A549 (cell line): ENCODE results near the gene MVB12B. TPM values are rescaled to one million over a fixed set of nuclear protein-coding genes. Genes with fewer than 3 reads are reported as not detected.

Experiments
- ATAC-seq, 2 experiments: fragments of 200-7000 bp in 1 of 2; fragments of >200 bp in 1 of 2; cut with Nextera tagmentation in 1 of 2; cut with Tn5 transposase in 1 of 2; 3 replicates each; pipeline versions ENCODE4 v1.8.0 to v1.9.1; 2018 to 2020; ENCODE audit warnings: mild to moderate bottlenecking in 1 of 2, moderate library complexity in 1 of 2
- CTCF ChIA-PET: fragments of 300-600 bp; sonication (Branson Sonifier 250); formaldehyde crosslinking; extraction: SDS; loops from one replicate; lab custom pipeline; 2021; ENCODE audit warnings: antibody characterized with exemption, inconsistent platforms; lab: Yijun Ruan, JAX
- POLR2A ChIA-PET: fragments of 350-600 bp; formaldehyde crosslinking; extraction: SDS; loops from one replicate; lab custom pipeline; 2021; ENCODE audit warnings: antibody characterized with exemption, inconsistent platforms; lab: Yijun Ruan, JAX
- DNase-seq, 2 experiments: peaks; one replicate each; pipeline versions ENCODE4 v3.0.0 to v3.0.0-alpha.2; 2011 to 2016; ENCODE audit warnings: low read depth in 1 of 2, low spot score in 1 of 2
- FAIRE-seq: peaks from 2 replicates; lab custom pipeline; 2011; peaks lifted over from hg19 to GRCh38; lab: Jason Lieb, UNC
- H3K27ac ChIP-seq, 2 experiments: fragments of >200 bp; sonication (Bioruptor Twin); formaldehyde crosslinking; 3 replicates each; pipeline ENCODE4 v1.5.1; 2016 to 2017
- H3K4me1 ChIP-seq: fragments of >200 bp; sonication (Bioruptor Twin); formaldehyde crosslinking; 3 replicates; pipeline ENCODE4 v1.6.1; 2016
- H3K4me2 ChIP-seq: fragments of >200 bp; sonication (Bioruptor Twin); formaldehyde crosslinking; 3 replicates; pipeline ENCODE4 v1.6.1; 2016
- H3K4me3 ChIP-seq: fragments of >200 bp; sonication (Bioruptor Twin); formaldehyde crosslinking; 3 replicates; pipeline ENCODE4 v1.5.1; 2016
- H3K9me3 ChIP-seq: fragments of >200 bp; sonication (Bioruptor Twin); formaldehyde crosslinking; 3 replicates; pipeline ENCODE4 v1.6.1; 2016
- ATOH8 ChIP-seq: fragments of 250-450 bp; sonication (Bioruptor Pico); IDR thresholded peaks from 2 replicates; pipeline ENCODE4 v1.5.0; 2020; ENCODE audit warnings: low read depth, mild to moderate bottlenecking, moderate library complexity
- CBX2 ChIP-seq: fragments of 200-600 bp; sonication (generic); IDR thresholded peaks from 2 replicates; pipeline ENCODE4 v1.6.1; 2016; ENCODE audit warnings: low read depth, mild to moderate bottlenecking, borderline replicate concordance
- CEBPB ChIP-seq, 2 experiments: fragments of >200 bp in 1 of 2; sonication (Bioruptor Twin) in 1 of 2; formaldehyde crosslinking in 1 of 2; IDR thresholded peaks; 2 replicates each; pipeline ENCODE4 v1.6.1; 2012 to 2016
- CHD4 ChIP-seq: fragments of 200-600 bp; sonication (generic); IDR thresholded peaks from 2 replicates; pipeline ENCODE4 v1.6.1; 2016; ENCODE audit warnings: antibody characterized with exemption, mild to moderate bottlenecking, borderline replicate concordance
- E2F6 ChIP-seq: IDR thresholded peaks from 2 replicates; pipeline ENCODE4 v1.6.1; 2012; ENCODE audit warnings: low read depth, borderline replicate concordance
- ELK1 ChIP-seq: fragments of 150-350 bp; IDR thresholded peaks from 2 replicates; pipeline ENCODE4 v1.6.1; 2014; ENCODE audit warnings: low read depth, mild to moderate bottlenecking, low read length
- FOSB ChIP-seq: fragments of 250-450 bp; sonication (Bioruptor Pico); IDR thresholded peaks from 2 replicates; pipeline ENCODE4 v1.5.0; 2020; ENCODE audit warnings: mild to moderate bottlenecking, moderate library complexity
- HDAC2 ChIP-seq: fragments of 200-600 bp; sonication (generic); IDR thresholded peaks from 2 replicates; pipeline ENCODE4 v1.6.1; 2016
- HMGXB4 ChIP-seq: fragments of 250-450 bp; sonication (Bioruptor Pico); IDR thresholded peaks from 2 replicates; pipeline ENCODE4 v1.5.0; 2021; ENCODE audit warnings: mild to moderate bottlenecking, moderate library complexity, borderline replicate concordance
- HOXB13 ChIP-seq: fragments of 250-450 bp; sonication (Bioruptor Pico); IDR thresholded peaks from 2 replicates; pipeline ENCODE4 v1.5.0; 2020; ENCODE audit warnings: low read depth, mild to moderate bottlenecking, moderate library complexity
- MAZ ChIP-seq: fragments of 150-350 bp; IDR thresholded peaks from 2 replicates; pipeline ENCODE4 v1.6.1; 2014; ENCODE audit warnings: antibody characterized with exemption, low read depth, low read length, borderline replicate concordance
- NFE2L2 ChIP-seq: fragments of 150-350 bp; conservative IDR thresholded peaks from 2 replicates; pipeline ENCODE4 v1.6.1; 2014; ENCODE audit warnings: low read length
- NPAS2 ChIP-seq: fragments of 250-450 bp; sonication (Bioruptor Pico); IDR thresholded peaks from 2 replicates; pipeline ENCODE4 v1.8.0; 2022; ENCODE audit warnings: mild to moderate bottlenecking, moderate library complexity, borderline replicate concordance
- PBX3 ChIP-seq: IDR thresholded peaks from 2 replicates; pipeline ENCODE4 v1.6.1; 2012
- PHF8 ChIP-seq: fragments of 200-600 bp; sonication (generic); IDR thresholded peaks from 2 replicates; pipeline ENCODE4 v1.6.1; 2016; ENCODE audit warnings: low read depth, mild to moderate bottlenecking, antibody characterized with exemption, moderate library complexity, borderline replicate concordance
- RAD21 ChIP-seq, 2 experiments: fragments of >200 bp in 1 of 2; sonication (Bioruptor Twin) in 1 of 2; formaldehyde crosslinking in 1 of 2; IDR thresholded peaks in 1 of 2; conservative IDR thresholded peaks in 1 of 2; 2 replicates in 1 of 2; 3 replicates in 1 of 2; pipeline ENCODE4 v1.6.1; 2012 to 2018; ENCODE audit warnings: inconsistent platforms in 1 of 2
- REST ChIP-seq: fragments of 200-600 bp; sonication (generic); IDR thresholded peaks from 2 replicates; pipeline ENCODE4 v1.6.1; 2016; ENCODE audit warnings: antibody characterized with exemption, mild to moderate bottlenecking, moderate library complexity
- RFX5 ChIP-seq: fragments of 450-650 bp; IDR thresholded peaks from 2 replicates; pipeline ENCODE4 v1.7.1; 2014; ENCODE audit warnings: antibody characterized with exemption, mild to moderate bottlenecking, moderate library complexity
- ZC3H11A ChIP-seq: fragments of 450-650 bp; IDR thresholded peaks from 2 replicates; pipeline ENCODE4 v1.6.1; 2014; ENCODE audit warnings: antibody characterized with exemption, mild to moderate bottlenecking
- ZNF302 ChIP-seq: fragments of 250-450 bp; sonication (Bioruptor Pico); IDR thresholded peaks from 2 replicates; pipeline ENCODE4 v1.9.0; 2021; ENCODE audit warnings: inconsistent platforms, mild to moderate bottlenecking, moderate library complexity
- ZSCAN20 ChIP-seq: fragments of 250-450 bp; sonication (Bioruptor Pico); IDR thresholded peaks from 2 replicates; pipeline ENCODE4 v1.8.0; 2022; ENCODE audit warnings: mild to moderate bottlenecking, moderate library complexity
- WGBS: methylation state at CpG from one replicate; pipeline ENCODE4 v1.1.6; 2017; ENCODE audit errors: missing lambda C conversion rate; 5-methylcytosine and 5-hydroxymethylcytosine counted together
- polyA plus RNA-seq, 4 experiments: library from polyadenylated mRNA; depleted of rRNA in 3 of 4; stranded (reverse); fragments of >200 nt; fragmentation: RNase III in 1 of 4; extraction: RNeasy Plus Mini Kit Qiagen cat#74134 plus additional on column Dnase treatment in 1 of 4; gene quantifications; 2 replicates in 3 of 4; 3 replicates in 1 of 4; pipeline ENCODE4 v1.2.3, GENCODE V29; 2011 to 2017

Gene MVB12B
- polyA plus RNA-seq, 2 of the 4 experiments (the other 2 are of a cell fraction): 4.6 to 5.9 TPM

- no peak for TF ChIP-seq CEBPB (IDR thresholded peaks at IDR 0.05)
- no peak for TF ChIP-seq HMGXB4 (CRISPR knock-in tag)
- TF ChIP-seq NFE2L2: no peak
- no peak for TF ChIP-seq CBX2
- TF ChIP-seq ZC3H11A: no peak
- TF ChIP-seq NPAS2 (CRISPR knock-in tag): no peak
- TF ChIP-seq FOSB (CRISPR knock-in tag): no peak
- no peak for TF ChIP-seq PHF8
- Histone ChIP-seq H3K9me3 (peaks cover 7% of the 10 kb centered on the region), H3K4me1 (no peaks in the 10 kb centered on the region), H3K27ac (no peak overlapping the region), H3K4me2 (no peak overlapping the region), H3K4me3 (no peak overlapping the region)
- ATAC-seq (no peak), FAIRE-seq (no peak), DNase-seq (no peak)
- 91% methylated on average over 6 of the region's 6 CpGs for WGBS
- CTCF ChIA-PET: interaction anchor here (0.6 to 1.6 kb wide), 6 partner anchors 15 to 1218 kb away, joined by 3 to 5 read pairs (median 3); no protein-coding TSS in a partner anchor
- POLR2A ChIA-PET: no interaction called here
Measured at GRCh38 chr9:126318858-126319257, 7.8 kb upstream of the MVB12B start.

- Histone ChIP-seq H3K4me1 (no peaks in the 10 kb centered on the region), H3K9me3 (peaks cover 16% of the 10 kb centered on the region), H3K4me2 (no peak overlapping the region)
- 81% methylated on average over 5 of the region's 5 CpGs for WGBS
- TF ChIP-seq MAZ: no peak
- no peak for TF ChIP-seq ATOH8 (CRISPR knock-in tag)
- TF ChIP-seq, all 56 proteins: peak for 0
- ChIA-PET POLR2A (no interaction called here), CTCF (interaction anchor here (0.6 to 1.1 kb wide), 2 partner anchors 16 to 1219 kb away, joined by 3 read pairs; no protein-coding TSS in a partner anchor)
- no peak for DNase-seq
- ATAC-seq: no peak
- FAIRE-seq: no peak
- no peak overlapping the region for H3K27ac ChIP-seq
- no peak overlapping the region for H3K4me3 ChIP-seq
Measured at GRCh38 chr9:126319671-126320070, 7.0 kb upstream of the MVB12B start.

- Histone ChIP-seq H3K4me3 (no peak overlapping the region), H3K4me1 (no peaks in the 10 kb centered on the region), H3K4me2 (no peak overlapping the region)
- ATAC-seq: no peak
- TF ChIP-seq HOXB13 (CRISPR knock-in tag): no peak
- no peak for TF ChIP-seq ZSCAN20
- no peak for TF ChIP-seq RFX5
- no peak for TF ChIP-seq ELK1
- no peak for TF ChIP-seq RAD21 (conservative IDR thresholded peaks at IDR 0.05 in 1 of 2, IDR thresholded peaks at IDR 0.05 in 1 of 2)
- no peak for TF ChIP-seq PBX3
- TF ChIP-seq NPAS2 (CRISPR knock-in tag): no peak
- no peak for TF ChIP-seq E2F6
- TF ChIP-seq CBX2: no peak
- no peak for TF ChIP-seq HDAC2
- no peak for TF ChIP-seq REST
- no peak for TF ChIP-seq ZNF302 (CRISPR knock-in tag)
- no peak for TF ChIP-seq CHD4
- TF ChIP-seq, all 56 proteins: peak for 0
- WGBS: 69% methylated on average over 4 of the region's 4 CpGs
- POLR2A ChIA-PET: no interaction called here
- peaks cover 21% of the 10 kb centered on the region for H3K9me3 ChIP-seq
- CTCF ChIA-PET: interaction anchor here (1.1 to 2.2 kb wide), 3 partner anchors 18 to 78 kb away, joined by 4 to 6 read pairs (median 5); no protein-coding TSS in a partner anchor
- no peak for DNase-seq
- no peak overlapping the region for H3K27ac ChIP-seq
- FAIRE-seq: no peak
Measured at GRCh38 chr9:126320158-126320922, 6.3 kb upstream of the MVB12B start.
